Small intestine (tissue), 7 donors: Measurements from ENCODE around the gene ALG12. TPM values are rescaled to one million over a fixed set of nuclear protein-coding genes. Genes with fewer than 3 reads are reported as not detected.
A peak's percentile ranks its signal among the peaks of the same experiment; 100 is the strongest.

Experiments used
- DNase-seq, 2 donors: peaks; one replicate each; pipeline versions ENCODE4 v3.0.0 to v3.0.0-alpha.2; 2013
- FAIRE-seq: peaks from 2 replicates; lab custom pipeline; 2012; peaks lifted over from hg19 to GRCh38; lab: Jason Lieb, UNC
- H3K27ac ChIP-seq, 3 donors: one replicate each; pipeline ENCODE4 v1.5.1; 2013; ENCODE audit warnings: low read length in 2 of 3, mild to moderate bottlenecking in 2 of 3, control low read depth in 1 of 3, inconsistent platforms in 1 of 3, low read depth in 1 of 3, moderate library complexity in 1 of 3
- H3K27me3 ChIP-seq, 3 donors: one replicate each; pipeline ENCODE4 v1.6.1; 2013; ENCODE audit warnings: low read length in 3 of 3, inconsistent platforms in 1 of 3; ENCODE audit not compliant: control insufficient read depth in 3 of 3, insufficient read depth in 3 of 3
- H3K36me3 ChIP-seq, 3 donors: one replicate each; pipeline ENCODE4 v1.6.1; 2013; ENCODE audit warnings: low read length in 3 of 3, inconsistent platforms in 1 of 3, low read depth in 1 of 3, mild to moderate bottlenecking in 1 of 3, moderate library complexity in 1 of 3; ENCODE audit not compliant: control insufficient read depth in 3 of 3, insufficient read depth in 2 of 3
- H3K4me1 ChIP-seq, 3 donors: one replicate each; pipeline ENCODE4 v1.6.1; 2013; ENCODE audit warnings: low read length in 2 of 3, inconsistent platforms in 1 of 3, low read depth in 1 of 3, mild to moderate bottlenecking in 1 of 3, moderate library complexity in 1 of 3; ENCODE audit not compliant: control insufficient read depth in 3 of 3, insufficient read depth in 2 of 3
- H3K4me3 ChIP-seq, 3 donors: one replicate each; pipeline ENCODE4 v1.5.1; 2013; ENCODE audit warnings: low read length in 3 of 3, control low read depth in 1 of 3, inconsistent platforms in 1 of 3, low read depth in 1 of 3, mild to moderate bottlenecking in 1 of 3, moderate library complexity in 1 of 3
- H3K9me3 ChIP-seq, 2 donors: one replicate each; pipeline ENCODE4 v1.6.1; 2013; ENCODE audit warnings: low read depth in 1 of 2, low read length in 1 of 2; ENCODE audit not compliant: control insufficient read depth in 2 of 2, insufficient read depth in 1 of 2
- WGBS, 3 donors: extraction: QIAGEN DNeasy Blood & Tissue Kit; methylation state at CpG; one replicate each; pipeline ENCODE4 v1.1.7; 2013; 5-methylcytosine and 5-hydroxymethylcytosine counted together
- polyA plus RNA-seq, 4 donors: library from polyadenylated mRNA; stranded (reverse) in 3 of 4; unstranded in 1 of 4; fragments of 200-250 nt in 3 of 4; fragments of 120-200 nt in 1 of 4; gene quantifications; one replicate each; pipeline versions ENCODE4 v1.2.1 to v1.2.3, GENCODE V29; 2013
- donor health status: healthy with polysubstance abuse.
- donor health status: control.
- donor health status: control.
- donor health status: Bipolar disorder and iron deficiency.
- donor health status: healthy.

The ALG12 gene
- polyA plus RNA-seq, 4 donors: 9.4 to 31.6 (median 12.4) TPM

DNA sequence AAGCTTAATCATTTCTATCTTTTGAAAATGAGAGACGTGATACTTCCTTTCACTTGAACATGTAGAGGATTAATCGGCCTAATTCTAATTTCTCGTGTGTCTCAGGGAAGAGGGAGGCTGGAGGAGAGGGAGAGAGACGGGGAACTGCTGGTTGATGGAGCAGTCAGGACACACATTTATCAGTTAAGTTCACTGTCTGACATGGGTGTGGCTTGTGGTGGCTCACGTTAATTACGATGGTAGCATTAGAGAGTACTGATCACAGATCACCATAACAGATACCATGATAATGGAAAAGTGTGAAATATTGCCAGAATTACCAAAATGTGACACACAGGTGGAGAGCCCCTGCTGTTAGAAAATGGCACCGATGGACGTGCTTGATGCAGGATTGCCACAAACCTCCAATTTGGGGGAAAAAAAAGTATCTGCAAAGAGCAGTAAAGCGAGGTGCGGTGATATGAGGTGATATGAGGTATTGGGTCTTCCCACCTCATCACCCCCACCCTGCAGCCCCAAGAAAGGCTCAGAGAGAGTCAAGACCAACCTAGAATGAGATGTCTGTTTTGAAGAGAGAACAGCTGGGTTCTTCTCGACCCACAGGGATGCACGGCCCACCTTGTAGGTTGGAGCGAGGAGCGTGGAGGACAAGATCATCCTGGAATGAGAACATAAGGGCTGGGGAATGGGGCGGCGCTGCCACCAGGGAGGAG lies 44.9 kb downstream of the ALG12 start:
- FAIRE-seq: no peak
- Histone ChIP-seq H3K4me1 (no peaks in the 10 kb centered on the region), H3K36me3 (peaks cover 0 to 10% (median 2%) of the 10 kb centered on the region in 3 donors), H3K9me3 (peaks cover 0 to 53% of the 10 kb centered on the region in 2 donors), H3K4me3 (no peak overlapping the region), H3K27ac (no peak overlapping the region), H3K27me3 (no peaks in the 10 kb centered on the region)
- WGBS, 3 donors: 82 to 85% (median 84%) methylated on average over 16 of the region's 16 CpGs
- DNase-seq: no peak

DNA sequence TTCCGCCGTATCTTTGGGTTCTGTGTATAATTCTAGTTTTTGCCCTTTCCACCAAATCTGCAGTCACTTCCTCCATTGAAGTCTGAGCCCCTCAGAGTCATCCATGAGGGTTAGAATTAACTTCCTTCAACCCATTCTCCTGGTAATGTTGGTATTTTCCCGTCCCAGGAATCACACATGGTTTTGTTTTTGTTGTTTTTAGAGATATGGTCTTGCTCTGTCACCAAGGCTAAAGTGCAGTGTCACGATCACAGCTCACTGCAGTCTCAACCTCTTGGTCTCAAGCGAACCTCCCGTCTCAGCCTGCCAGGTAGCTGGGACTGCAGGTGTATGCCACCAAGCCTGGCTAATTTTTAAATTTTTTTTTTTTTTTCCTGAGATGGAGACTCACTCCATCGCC lies 45.9 kb downstream of the ALG12 start:
- Histone ChIP-seq H3K4me3 (no peak overlapping the region), H3K27ac (no peak overlapping the region), H3K27me3 (no peaks in the 10 kb centered on the region), H3K4me1 (no peaks in the 10 kb centered on the region), H3K36me3 (peaks cover 0 to 10% (median 2%) of the 10 kb centered on the region in 3 donors), H3K9me3 (peaks cover 0 to 53% of the 10 kb centered on the region in 2 donors)
- DNase-seq (no peak), FAIRE-seq (no peak)
- 94 to 97% (median 96%) methylated on average over 7 of the region's 7 CpGs for WGBS, 3 donors

DNA sequence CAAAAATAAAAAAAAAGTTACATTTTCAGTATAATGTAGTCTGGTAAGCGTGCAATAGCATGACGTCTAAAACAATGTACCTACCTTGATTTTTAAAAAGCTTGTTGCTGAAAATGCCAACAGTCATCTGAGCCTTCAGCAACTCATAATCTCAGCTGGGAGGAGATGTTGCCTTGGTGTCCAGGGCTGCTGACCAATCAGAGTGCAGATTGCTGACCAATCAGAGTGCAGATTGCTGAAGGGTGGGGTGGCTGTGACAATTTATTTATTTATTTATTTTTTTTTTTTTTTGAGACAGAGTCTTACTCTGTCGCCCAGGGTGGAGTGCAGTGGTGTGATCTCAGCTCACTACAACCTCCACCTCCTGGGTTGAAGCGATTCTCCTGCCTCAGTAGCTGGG lies 46.8 kb downstream of the ALG12 start:
- H3K36me3 ChIP-seq: peaks cover 0 to 8% (median 2%) of the 10 kb centered on the region in 3 donors
- H3K27ac ChIP-seq: no peak overlapping the region
- 95 to 100% (median 96%) methylated on average over 4 of the region's 4 CpGs for WGBS, 3 donors
- FAIRE-seq: no peak
- no peak overlapping the region for H3K4me3 ChIP-seq
- no peak for DNase-seq
- H3K4me1 ChIP-seq: no peaks in the 10 kb centered on the region
- H3K27me3 ChIP-seq: no peaks in the 10 kb centered on the region
- H3K9me3 ChIP-seq: peaks cover 0 to 54% of the 10 kb centered on the region in 2 donors

DNA sequence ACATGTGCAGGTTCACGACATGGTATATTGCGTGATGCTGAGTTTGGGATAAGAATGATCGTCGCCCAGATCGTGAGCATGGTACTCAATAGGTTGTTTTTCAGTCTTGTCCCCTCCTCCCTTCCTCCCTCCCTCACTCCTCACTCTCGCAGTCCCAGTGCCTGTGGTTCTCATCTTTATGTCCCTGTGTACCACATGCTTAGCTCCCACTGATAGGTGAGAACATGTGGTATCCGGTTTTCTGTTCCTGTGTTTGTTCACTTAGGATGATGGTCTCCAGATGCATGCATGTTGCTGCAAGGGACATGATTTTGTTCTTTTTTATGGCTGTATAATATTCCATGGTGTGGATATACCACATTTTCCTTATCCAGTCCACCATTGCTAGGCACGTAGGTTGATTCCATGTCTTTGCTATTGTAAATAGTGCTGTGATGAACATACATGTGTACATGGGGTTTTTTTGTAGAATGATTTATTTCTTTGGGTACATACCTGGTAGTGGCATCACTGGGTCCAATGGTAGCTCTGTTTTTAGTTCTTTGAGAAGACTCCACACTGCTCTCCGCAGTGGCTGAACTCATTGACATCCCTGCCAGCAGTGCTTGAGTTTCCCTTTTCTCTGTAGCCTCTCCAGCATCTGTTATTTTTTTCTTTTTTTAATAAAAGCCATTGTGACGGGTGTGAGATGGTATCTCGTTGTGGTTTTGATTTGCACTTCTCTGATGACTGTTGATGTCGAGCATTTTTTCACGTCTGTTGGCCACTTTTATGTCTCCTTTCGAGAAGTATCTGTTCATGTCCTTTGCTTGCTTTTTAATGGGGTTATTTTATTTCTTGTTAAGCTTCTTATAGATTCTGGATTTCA lies 48.2 kb downstream of the ALG12 start:
- FAIRE-seq (no peak), DNase-seq (peak in 1 of 2 donors; percentile 25)
- Histone ChIP-seq H3K4me1 (no peaks in the 10 kb centered on the region), H3K9me3 (peaks cover 0 to 54% of the 10 kb centered on the region in 2 donors), H3K27me3 (no peaks in the 10 kb centered on the region), H3K36me3 (peaks cover 0 to 7% (median 2%) of the 10 kb centered on the region in 3 donors), H3K4me3 (no peak overlapping the region), H3K27ac (peak overlapping the region in 1 of 3 donors; percentile 22)
- 90 to 97% (median 90%) methylated on average over 13 of the region's 14 CpGs for WGBS, 3 donors

GRCh38 chr22:49869086-49869830 lies 49.0 kb downstream of the ALG12 start:
- Histone ChIP-seq H3K27me3 (no peaks in the 10 kb centered on the region), H3K4me1 (no peaks in the 10 kb centered on the region), H3K27ac (no peak overlapping the region), H3K36me3 (peaks cover 0 to 7% (median 2%) of the 10 kb centered on the region in 3 donors), H3K4me3 (no peak overlapping the region), H3K9me3 (peaks cover 0 to 53% of the 10 kb centered on the region in 2 donors)
- FAIRE-seq (no peak), DNase-seq (no peak)
- 90 to 92% (median 91%) methylated on average over 17 of the region's 17 CpGs for WGBS, 3 donors

DNA sequence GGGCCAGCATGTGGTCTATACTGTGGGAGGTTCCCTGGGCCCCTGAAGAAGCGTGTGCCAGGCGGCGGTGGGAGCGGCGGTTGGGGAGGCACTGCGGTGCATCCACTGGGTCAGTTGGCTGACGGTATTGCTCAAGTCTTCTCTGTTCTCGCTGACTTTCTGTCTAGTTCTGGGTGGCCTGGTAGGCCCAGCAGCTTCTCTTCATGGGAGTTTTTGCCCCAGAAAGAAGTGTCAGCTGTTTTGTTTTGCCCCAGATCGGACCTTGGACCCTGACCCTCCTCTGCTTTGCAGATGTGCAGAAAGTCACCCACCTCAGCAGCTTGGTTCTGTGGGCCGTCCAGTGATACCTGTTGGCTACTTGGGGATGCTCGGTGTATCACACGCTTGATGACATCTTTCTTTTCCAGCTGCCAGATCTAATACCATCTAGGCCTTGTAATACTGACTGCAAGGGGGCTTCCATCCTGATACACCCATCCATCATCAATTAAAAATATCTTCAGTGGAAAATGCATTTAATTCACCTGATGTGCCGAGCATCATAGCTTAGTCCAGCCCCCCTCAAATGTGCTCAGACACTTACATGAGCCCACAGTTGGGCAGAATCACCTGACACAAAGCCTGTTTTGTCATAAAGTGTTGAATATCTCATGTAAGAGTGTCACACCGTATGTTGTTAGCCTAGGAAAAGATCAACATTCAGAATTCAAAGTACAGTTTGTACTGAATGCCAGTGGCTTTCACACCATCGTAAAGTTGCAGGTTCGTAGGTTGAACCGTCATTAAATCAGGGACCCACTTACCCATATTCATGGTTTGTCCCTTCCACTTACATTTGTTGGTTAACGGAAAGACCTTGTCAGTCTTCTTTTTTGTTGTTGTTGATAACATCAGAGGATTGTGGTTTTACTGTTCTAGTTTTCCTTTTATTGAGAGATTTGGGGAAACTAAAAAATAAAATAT lies 50.7 kb downstream of the ALG12 start:
- Histone ChIP-seq H3K36me3 (peaks cover 0 to 3% (median 2%) of the 10 kb centered on the region in 3 donors), H3K9me3 (peaks cover 0 to 46% of the 10 kb centered on the region in 2 donors), H3K4me3 (no peak overlapping the region), H3K27me3 (no peaks in the 10 kb centered on the region), H3K27ac (peak overlapping the region in 1 of 3 donors; percentile 88), H3K4me1 (no peaks in the 10 kb centered on the region)
- FAIRE-seq: no peak
- 88 to 96% (median 92%) methylated on average over 18 of the region's 18 CpGs for WGBS, 3 donors
- DNase-seq: peak in 1 of 2 donors; percentile 48

DNA sequence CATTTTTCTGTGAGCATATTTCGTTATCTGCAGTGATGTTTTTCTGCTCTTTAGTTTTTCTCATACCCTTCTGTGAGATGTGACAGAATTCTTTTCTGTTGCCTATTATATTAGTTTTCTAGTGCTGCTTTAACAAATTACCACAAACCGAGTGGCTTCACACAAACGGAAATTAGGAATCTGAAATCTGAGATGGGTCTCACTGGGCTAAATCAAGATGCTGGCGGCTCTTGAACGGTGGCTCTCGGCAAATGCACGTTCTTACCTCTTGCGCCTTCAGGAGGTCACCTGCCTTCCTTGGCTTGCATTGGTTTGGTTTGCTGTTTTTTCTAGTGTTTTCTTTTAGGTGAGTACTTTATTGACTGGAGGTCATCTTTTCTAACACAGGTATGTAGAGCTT lies 51.6 kb downstream of the ALG12 start:
- no peaks in the 10 kb centered on the region for H3K27me3 ChIP-seq
- peaks cover 0 to 3% (median 2%) of the 10 kb centered on the region in 3 donors for H3K36me3 ChIP-seq
- H3K9me3 ChIP-seq: peaks cover 0 to 44% of the 10 kb centered on the region in 2 donors
- FAIRE-seq (no peak), DNase-seq (no peak)
- peak overlapping the region in 1 of 3 donors; percentile 15 for H3K27ac ChIP-seq
- H3K4me3 ChIP-seq: no peak overlapping the region
- 89 to 91% (median 91%) methylated on average over 8 of the region's 8 CpGs for WGBS, 3 donors
- no peaks in the 10 kb centered on the region for H3K4me1 ChIP-seq
